HUES48 (cell line): Measurements from ENCODE around the gene B4GALT6.

Experiments used
- H3K27ac ChIP-seq: one replicate; pipeline ENCODE4 v1.7.0; 2013; ENCODE audit warnings: low read depth, low read length, inconsistent platforms
- H3K27me3 ChIP-seq: 2 replicates; pipeline ENCODE4 v1.6.1; 2013; ENCODE audit warnings: mild to moderate bottlenecking, low read length; ENCODE audit not compliant: control insufficient read depth, insufficient read depth
- H3K36me3 ChIP-seq: 2 replicates; pipeline ENCODE4 v1.6.1; 2013; ENCODE audit warnings: low read length; ENCODE audit not compliant: control insufficient read depth, insufficient read depth
- H3K4me1 ChIP-seq: 2 replicates; pipeline ENCODE4 v1.6.1; 2013; ENCODE audit warnings: mild to moderate bottlenecking, low read length; ENCODE audit not compliant: control insufficient read depth, insufficient read depth
- H3K4me3 ChIP-seq: 2 replicates; pipeline ENCODE4 v1.5.1; 2013; ENCODE audit warnings: mild to moderate bottlenecking, low read depth, low read length
- H3K9ac ChIP-seq: 2 replicates; pipeline ENCODE4 v1.6.1; 2013; ENCODE audit warnings: mild to moderate bottlenecking, low read depth, low read length, moderate library complexity
- H3K9me3 ChIP-seq: 2 replicates; pipeline ENCODE4 v1.6.1; 2013; ENCODE audit warnings: low read length; ENCODE audit not compliant: control insufficient read depth, insufficient read depth

Gene B4GALT6

GRCh38 chr18:31575515-31576257 is 108.7 kb downstream of the B4GALT6 start:
- H3K36me3 ChIP-seq: no peaks in the 10 kb centered on the region
- no peaks in the 10 kb centered on the region for H3K27me3 ChIP-seq
- no peaks in the 10 kb centered on the region for H3K9me3 ChIP-seq
- H3K4me3 ChIP-seq: no peak overlapping the region
- 0 out of 2 replicates have a peak, but pooled peaks cover 3% of the 10 kb centered on the region for H3K4me1 ChIP-seq
- H3K9ac ChIP-seq: no peak overlapping the region
- H3K27ac ChIP-seq: no peak overlapping the region

DNA sequence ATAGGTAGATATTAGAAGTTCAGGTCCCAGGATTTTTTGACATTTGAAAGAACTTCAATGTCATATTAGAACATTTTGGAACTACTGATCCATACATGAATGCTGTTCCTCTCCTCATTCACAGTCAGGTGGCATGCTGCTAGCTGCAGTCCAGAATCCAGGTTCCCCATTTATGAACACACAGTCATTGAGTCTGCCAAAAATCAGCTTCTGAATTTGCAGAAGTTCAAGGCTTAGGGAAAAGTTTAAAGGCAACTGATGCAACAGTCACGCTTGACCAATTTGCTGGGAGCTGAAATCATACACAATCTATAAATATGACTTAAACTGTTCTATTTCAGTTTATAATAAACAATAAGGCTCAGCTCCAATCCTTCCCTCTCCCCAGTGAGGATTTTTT is 110.0 kb downstream of the B4GALT6 start:
- no peak overlapping the region for H3K9ac ChIP-seq
- no peaks in the 10 kb centered on the region for H3K9me3 ChIP-seq
- no peak overlapping the region for H3K4me3 ChIP-seq
- H3K27ac ChIP-seq: no peak overlapping the region
- no peaks in the 10 kb centered on the region for H3K27me3 ChIP-seq
- H3K4me1 ChIP-seq: 0 out of 2 replicates have a peak, but pooled peaks cover 3% of the 10 kb centered on the region
- no peaks in the 10 kb centered on the region for H3K36me3 ChIP-seq
